Nephron (organoid): ENCODE measurements around the gene TFEC.
"Not testable (repeated sequence)": the region's sequence is repeated elsewhere in the genome, so short reads cannot be mapped to it uniquely, and the experiment has no call there.

Experiments
- H3K27ac Mint-ChIP-seq, 3 experiments: 2 replicates each; pipeline ENCODE4 v1.8.0; 2020; ENCODE audit warnings: mixed read lengths in 3 of 3, mild to moderate bottlenecking in 2 of 3, moderate library complexity in 1 of 3
- H3K27me3 Mint-ChIP-seq: 2 replicates; pipeline ENCODE4 v1.8.0; 2021; ENCODE audit warnings: low read depth, mild to moderate bottlenecking, moderate library complexity, mixed read lengths
- H3K36me3 Mint-ChIP-seq: 2 replicates; pipeline ENCODE4 v1.8.0; 2020; ENCODE audit warnings: low read depth, mixed read lengths
- H3K4me1 Mint-ChIP-seq: 2 replicates; pipeline ENCODE4 v1.8.0; 2020; ENCODE audit warnings: mixed read lengths
- H3K4me3 Mint-ChIP-seq, 3 experiments: 2 replicates each; pipeline ENCODE4 v1.8.0; 2020; ENCODE audit warnings: mild to moderate bottlenecking in 3 of 3, mixed read lengths in 3 of 3, moderate library complexity in 2 of 3
- H3K9me3 Mint-ChIP-seq: 2 replicates; pipeline ENCODE4 v1.8.0; 2020; ENCODE audit warnings: mixed read lengths
- CTCF ChIP-seq, 3 experiments: fragments of 200-600 bp; sonication (generic); IDR thresholded peaks; one replicate each; pipeline ENCODE4 v1.5.0; 2021; ENCODE audit warnings: antibody characterized with exemption in 3 of 3; ENCODE audit not compliant: unreplicated experiment in 3 of 3

The TFEC gene

GRCh38 chr7:116027786-116028185 is 2.8 kb downstream of the TFEC start:
- Mint-ChIP-seq H3K27me3 (no peaks in the 10 kb centered on the region), H3K9me3 (no peaks in the 10 kb centered on the region), H3K27ac (no peak overlapping the region), H3K4me1 (no peaks in the 10 kb centered on the region), H3K36me3 (no peaks in the 10 kb centered on the region), H3K4me3 (no peak overlapping the region)
- no peak for TF ChIP-seq CTCF (IDR thresholded peaks at IDR 0.05; ENCODE audit: unreplicated experiment in 3 of 3)

- Mint-ChIP-seq H3K4me3 (no peak overlapping the region), H3K4me1 (peaks cover 5% of the 10 kb centered on the region), H3K9me3 (no peaks in the 10 kb centered on the region), H3K27ac (no peak overlapping the region), H3K27me3 (no peaks in the 10 kb centered on the region), H3K36me3 (no peaks in the 10 kb centered on the region)
- no peak for TF ChIP-seq CTCF (IDR thresholded peaks at IDR 0.05; ENCODE audit: unreplicated experiment in 3 of 3)
Observed at GRCh38 chr7:116024826-116025809, 5.4 kb downstream of the TFEC start.

GRCh38 chr7:116021237-116021636 is 9.3 kb downstream of the TFEC start:
- H3K9me3 Mint-ChIP-seq = no peaks in the 10 kb centered on the region
- H3K36me3 Mint-ChIP-seq = no peaks in the 10 kb centered on the region
- no peak for TF ChIP-seq CTCF (IDR thresholded peaks at IDR 0.05; ENCODE audit: unreplicated experiment in 3 of 3)
- H3K27me3 Mint-ChIP-seq = no peaks in the 10 kb centered on the region
- H3K27ac Mint-ChIP-seq = no peak overlapping the region
- H3K4me1 Mint-ChIP-seq = peaks cover 5% of the 10 kb centered on the region
- H3K4me3 Mint-ChIP-seq = no peak overlapping the region

GRCh38 chr7:116018731-116019130 is 11.8 kb downstream of the TFEC start:
- no peak overlapping the region for H3K27ac Mint-ChIP-seq
- no peak for TF ChIP-seq CTCF (IDR thresholded peaks at IDR 0.05; ENCODE audit: unreplicated experiment in 3 of 3)
- no peaks in the 10 kb centered on the region for H3K36me3 Mint-ChIP-seq
- H3K9me3 Mint-ChIP-seq = no peaks in the 10 kb centered on the region
- H3K27me3 Mint-ChIP-seq = no peaks in the 10 kb centered on the region
- peaks cover 5% of the 10 kb centered on the region for H3K4me1 Mint-ChIP-seq
- no peak overlapping the region for H3K4me3 Mint-ChIP-seq

GRCh38 chr7:116013675-116014074 is 16.9 kb downstream of the TFEC start:
- Mint-ChIP-seq H3K27ac (no peak overlapping the region), H3K27me3 (no peaks in the 10 kb centered on the region), H3K9me3 (no peaks in the 10 kb centered on the region), H3K4me3 (no peak overlapping the region), H3K36me3 (no peaks in the 10 kb centered on the region), H3K4me1 (no peaks in the 10 kb centered on the region)
- no peak for TF ChIP-seq CTCF (IDR thresholded peaks at IDR 0.05; ENCODE audit: unreplicated experiment in 3 of 3)

GRCh38 chr7:116011584-116011983 is 19.0 kb downstream of the TFEC start:
- TF ChIP-seq CTCF (IDR thresholded peaks at IDR 0.05; ENCODE audit: unreplicated experiment in 3 of 3) = no peak
- H3K36me3 Mint-ChIP-seq = no peaks in the 10 kb centered on the region
- H3K27me3 Mint-ChIP-seq = no peaks in the 10 kb centered on the region
- no peaks in the 10 kb centered on the region for H3K4me1 Mint-ChIP-seq
- H3K27ac Mint-ChIP-seq = no peak overlapping the region
- no peak overlapping the region for H3K4me3 Mint-ChIP-seq
- peaks cover 3% of the 10 kb centered on the region for H3K9me3 Mint-ChIP-seq

GRCh38 chr7:116004762-116005161 is 25.8 kb downstream of the TFEC start:
- H3K4me3 Mint-ChIP-seq, H3K27ac Mint-ChIP-seq, H3K27me3 Mint-ChIP-seq, H3K4me1 Mint-ChIP-seq, H3K36me3 Mint-ChIP-seq: not testable (repeated sequence)
- peaks cover 27% of the 10 kb centered on the region for H3K9me3 Mint-ChIP-seq
